GM19438 (cell line): Measurements from ENCODE around the gene WSCD2.
"Not testable (repeated sequence)": the region's sequence is repeated elsewhere in the genome, so short reads cannot be mapped to it uniquely, and the experiment has no call there.

Experiments used
- ATAC-seq: cut with Tn5 transposase; IDR thresholded peaks from one replicate; pipeline ENCODE4 v1.9.1; 2021; ENCODE audit warnings: low read depth; ENCODE audit not compliant: unreplicated experiment

The WSCD2 gene

DNA sequence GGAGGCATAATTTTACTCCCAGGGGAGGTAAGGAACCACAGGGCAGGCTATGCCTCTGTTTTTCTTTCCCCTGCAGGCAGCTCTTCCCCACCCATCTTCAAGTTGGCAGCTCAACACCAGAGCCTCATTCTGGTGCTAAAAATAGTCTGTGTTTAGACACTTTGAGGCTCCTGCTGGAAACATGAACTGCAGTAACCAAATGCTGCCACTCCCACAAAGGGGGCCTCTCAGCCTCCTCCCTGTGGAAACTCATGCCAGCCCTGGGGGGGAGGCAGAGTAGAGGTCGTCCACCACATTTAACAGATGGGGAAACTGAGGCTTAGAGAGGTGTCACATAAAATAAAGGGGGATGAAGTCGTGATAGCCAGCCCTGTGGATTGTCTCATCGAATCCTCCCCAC lies 61.4 kb downstream of the WSCD2 start:
- ATAC-seq = no peak

DNA sequence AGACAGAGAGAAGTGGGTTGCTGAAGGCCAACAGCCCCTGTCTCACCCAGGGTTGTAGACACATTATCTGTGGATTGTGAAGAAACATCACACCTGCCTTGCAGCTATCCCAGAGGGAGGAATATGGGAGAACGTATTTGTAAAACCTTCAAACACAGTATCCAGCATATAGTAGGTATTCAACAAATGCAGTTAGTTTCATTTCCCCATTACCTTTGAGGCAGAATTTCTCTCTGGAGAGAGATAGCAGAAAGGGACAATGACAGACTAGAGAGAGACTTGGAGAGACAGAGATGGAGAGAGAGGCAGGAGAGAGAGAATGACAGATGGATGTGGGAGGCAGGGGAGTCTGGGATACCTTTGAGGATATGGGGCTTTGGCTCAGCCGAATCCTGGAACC lies 62.0 kb downstream of the WSCD2 start:
- no peak for ATAC-seq

DNA sequence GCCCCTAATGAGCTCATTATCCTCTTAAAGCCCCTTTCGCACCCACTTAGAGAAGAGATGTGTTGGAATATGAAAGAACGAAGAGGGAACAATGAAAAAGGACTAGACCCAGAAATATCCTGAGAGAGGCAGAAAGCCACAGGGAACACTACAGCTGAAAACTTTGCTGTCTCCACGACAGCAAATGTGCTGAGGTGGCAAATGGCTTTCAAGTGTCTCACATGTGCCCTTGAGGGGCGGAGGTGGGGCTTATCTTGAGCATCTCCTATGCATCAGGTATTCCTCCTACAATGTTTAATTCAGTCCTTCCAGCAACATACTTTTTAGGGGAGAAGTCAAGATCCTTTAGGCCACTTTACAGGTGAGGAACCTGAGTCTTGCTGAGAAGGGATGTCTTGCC lies 62.9 kb downstream of the WSCD2 start:
- ATAC-seq = no peak

DNA sequence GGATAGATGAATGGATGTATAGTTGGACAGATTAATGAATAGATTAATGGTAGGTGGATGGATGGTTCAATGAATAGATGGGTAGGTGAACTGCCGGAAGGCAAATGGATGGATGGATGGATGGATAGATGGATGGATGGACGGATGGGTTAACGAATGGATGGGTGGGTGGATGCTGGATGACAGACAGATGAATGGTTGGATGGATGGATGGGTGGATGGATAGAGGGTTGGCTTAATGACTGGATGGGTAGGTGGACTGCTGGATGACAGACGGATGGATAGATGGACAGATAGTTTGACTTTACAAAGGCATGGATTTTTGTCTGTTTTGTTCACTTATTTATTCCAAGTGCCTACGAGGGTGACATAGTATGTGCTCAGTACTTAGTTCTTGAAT lies 64.4 kb downstream of the WSCD2 start:
- no peak for ATAC-seq

DNA sequence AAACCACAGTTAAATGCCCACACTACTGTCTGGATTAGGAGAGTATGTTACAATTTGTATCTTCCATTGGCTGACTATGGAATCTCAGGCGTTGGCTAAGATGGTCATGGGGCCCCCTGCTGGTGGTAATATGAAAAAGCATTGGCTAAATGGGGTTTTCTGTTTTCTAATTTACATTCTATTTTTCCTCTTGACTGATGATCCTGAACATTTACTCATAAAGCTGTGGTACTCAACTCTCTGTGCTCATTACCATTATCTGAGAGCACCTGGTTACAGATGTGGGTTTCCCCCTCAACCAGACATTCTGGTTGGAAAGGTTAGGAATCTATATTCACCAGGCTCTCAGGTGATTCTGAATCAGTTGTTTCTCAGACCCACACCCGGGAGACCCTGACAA lies 64.8 kb downstream of the WSCD2 start:
- no peak for ATAC-seq

DNA sequence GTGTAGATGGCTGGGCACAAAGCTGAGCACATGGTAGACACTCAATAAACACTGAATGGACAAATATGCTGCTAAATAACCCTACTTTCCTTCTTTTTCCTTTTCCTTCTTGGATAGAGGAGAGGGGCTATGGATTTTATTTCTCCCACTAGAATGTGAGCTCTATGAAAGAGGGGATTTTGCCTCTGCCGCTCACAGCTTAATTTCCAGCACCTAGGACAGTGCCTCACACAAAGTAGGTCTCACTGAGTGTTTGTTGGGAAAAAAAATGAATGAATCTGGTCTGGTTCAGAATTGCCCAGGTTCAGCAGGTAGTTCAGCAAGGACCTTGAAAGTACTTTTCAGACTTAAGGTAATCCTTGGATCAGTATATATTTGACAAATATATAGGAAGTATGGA lies 65.5 kb downstream of the WSCD2 start:
- ATAC-seq = no peak

DNA sequence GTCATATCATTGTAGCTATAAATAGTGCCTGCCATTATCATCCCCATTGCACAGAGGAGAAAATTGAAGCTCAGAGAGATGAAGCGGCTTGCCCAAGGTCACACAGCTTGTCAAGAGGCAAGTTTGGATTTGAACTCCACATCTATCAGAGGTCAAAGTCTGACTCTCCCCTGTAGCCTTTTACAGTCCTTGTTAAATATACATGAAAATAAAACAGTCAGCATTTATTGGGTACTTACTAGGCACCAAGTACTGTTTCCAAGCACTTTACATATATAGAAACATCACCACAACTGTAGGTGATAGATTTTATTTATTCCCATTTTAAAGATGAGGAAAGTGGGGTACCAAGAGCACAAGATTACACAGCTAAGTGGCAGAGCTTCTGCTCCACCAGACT lies 67.2 kb downstream of the WSCD2 start:
- no peak for ATAC-seq

DNA sequence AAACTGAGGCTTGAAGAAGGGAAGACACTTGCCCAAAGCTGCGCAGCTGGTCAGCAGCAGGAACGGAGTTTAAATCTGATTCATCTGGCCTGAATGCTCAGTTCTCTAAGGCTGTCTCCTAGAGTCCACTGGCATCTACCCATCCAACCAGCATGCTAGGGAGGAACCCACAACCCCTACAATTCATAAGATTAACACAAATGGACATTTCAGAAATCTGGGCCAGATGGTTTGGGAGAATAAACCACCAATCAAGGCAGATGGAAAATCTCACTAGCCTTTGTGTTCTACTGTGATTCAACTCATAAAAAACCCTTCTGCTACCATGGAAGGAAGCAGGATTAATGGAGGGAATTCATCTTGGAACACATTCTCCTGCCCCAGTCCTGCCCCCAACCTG lies 67.8 kb downstream of the WSCD2 start:
- no peak for ATAC-seq

DNA sequence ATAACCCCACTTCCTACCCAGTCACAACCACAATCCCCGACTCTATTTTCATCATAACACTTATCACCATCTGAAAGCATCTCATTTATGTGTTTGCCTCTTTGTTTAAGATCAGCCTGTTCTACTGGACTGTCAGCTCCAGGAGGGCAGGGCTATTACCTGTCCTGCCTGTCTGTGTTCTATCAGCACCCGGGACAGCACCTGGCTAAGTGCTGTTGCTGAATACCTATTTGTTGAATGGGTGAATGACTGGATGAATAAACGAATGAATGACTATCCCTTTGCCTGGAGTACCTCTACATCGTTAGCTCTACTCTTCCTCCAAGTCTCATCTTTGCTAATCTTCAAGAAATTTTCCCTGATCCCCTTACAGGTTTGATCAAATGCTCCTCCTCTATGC lies 69.0 kb downstream of the WSCD2 start:
- ATAC-seq = no peak

DNA sequence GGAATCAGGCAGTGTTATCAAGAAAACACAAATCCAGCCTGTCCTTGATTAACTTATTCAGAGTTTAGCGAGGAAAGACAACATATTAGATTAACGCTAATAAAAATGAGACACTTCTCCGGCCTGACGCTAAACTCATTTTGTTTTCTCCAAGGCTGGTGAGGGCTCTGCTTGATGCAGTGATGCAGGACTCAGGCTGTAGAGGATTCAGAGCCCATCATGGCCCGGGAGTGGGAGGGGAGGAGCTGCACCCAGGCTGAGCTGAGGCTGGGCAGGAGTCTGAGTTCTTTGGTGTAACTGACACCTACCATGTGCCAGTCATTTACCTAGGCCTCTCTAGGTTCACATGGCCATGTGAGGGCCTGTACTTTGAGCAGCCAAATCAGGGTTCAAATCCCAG lies 70.0 kb downstream of the WSCD2 start:
- ATAC-seq = no peak

DNA sequence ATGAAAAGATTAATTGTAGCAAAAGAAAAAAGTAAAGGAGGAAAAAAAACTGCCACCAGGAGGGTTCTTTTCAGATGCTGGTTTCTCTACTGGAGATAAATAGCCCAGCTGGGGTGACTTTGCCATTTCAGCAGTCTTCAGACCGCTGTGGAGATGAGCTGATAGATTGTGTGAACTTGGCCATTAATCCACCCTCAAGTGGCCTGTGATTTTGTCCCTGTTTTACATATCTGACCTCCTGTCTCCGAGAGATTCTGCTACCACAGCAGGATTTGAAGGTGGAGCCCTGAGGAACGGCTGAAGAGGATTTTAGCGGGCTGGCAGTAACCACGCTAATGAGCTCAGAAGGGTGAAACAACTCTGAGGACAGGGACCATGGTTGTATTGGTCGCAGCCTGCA lies 72.7 kb downstream of the WSCD2 start:
- ATAC-seq = no peak

DNA sequence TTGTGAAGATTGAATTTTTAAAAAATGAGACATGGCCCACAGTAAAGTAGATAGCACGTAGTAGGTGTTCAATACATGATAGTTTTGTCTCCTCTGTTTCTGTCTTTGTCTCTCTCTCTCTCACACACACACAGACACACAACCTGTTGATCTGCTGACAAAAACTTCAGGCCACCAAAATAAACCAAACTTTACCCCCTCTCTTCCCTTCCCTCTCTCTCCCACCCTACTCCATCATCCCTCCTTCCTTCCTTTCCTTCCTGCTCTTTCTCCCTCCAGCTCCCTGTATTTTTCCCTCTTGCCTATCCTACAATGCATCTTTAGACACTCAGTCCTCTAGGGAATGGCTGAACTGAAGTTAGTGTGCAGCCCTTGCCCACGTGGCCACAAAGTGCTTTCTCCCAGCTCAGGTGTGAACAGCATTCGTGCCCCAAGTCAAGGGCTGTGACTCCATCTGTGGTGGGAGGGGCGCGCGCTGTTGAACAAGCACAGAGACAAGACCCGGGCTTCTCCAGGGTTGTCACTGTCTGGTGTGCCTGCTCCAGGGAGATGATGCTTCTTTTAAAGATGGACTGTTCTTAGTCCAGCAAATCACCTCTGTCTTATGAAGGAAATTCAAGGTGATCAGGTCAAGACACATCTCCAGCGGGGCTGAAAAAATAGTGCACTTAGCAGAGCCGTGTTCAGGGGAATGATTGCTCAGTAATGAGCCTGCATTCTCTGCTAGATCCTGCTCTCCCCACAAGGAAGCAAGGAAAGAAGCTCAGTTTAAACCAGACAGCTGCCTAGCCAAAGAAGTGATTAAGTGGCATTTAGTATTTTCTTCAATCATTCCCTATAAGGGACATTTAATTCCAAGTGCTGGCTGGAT lies 75.3 kb downstream of the WSCD2 start:
- no peak for ATAC-seq

DNA sequence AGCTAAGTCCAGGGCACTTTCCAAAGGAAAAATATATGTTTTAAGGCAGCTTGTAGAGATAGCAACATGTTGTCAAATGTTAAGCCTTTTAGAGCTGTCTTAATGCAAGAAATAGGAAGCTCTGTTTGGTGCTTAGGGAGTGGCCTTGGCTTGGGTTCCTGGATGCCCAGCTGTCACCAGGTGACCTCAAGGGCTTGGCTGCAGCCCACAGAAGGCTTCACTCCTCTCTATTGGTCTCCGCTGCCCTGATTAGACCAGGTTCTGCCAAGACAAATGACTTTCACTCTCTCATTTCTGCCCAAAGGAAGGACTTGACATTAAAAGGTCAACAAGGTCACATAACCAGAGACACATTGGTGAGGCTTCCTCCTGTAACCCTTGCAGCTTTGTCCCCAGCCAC lies 76.8 kb downstream of the WSCD2 start:
- no peak for ATAC-seq

DNA sequence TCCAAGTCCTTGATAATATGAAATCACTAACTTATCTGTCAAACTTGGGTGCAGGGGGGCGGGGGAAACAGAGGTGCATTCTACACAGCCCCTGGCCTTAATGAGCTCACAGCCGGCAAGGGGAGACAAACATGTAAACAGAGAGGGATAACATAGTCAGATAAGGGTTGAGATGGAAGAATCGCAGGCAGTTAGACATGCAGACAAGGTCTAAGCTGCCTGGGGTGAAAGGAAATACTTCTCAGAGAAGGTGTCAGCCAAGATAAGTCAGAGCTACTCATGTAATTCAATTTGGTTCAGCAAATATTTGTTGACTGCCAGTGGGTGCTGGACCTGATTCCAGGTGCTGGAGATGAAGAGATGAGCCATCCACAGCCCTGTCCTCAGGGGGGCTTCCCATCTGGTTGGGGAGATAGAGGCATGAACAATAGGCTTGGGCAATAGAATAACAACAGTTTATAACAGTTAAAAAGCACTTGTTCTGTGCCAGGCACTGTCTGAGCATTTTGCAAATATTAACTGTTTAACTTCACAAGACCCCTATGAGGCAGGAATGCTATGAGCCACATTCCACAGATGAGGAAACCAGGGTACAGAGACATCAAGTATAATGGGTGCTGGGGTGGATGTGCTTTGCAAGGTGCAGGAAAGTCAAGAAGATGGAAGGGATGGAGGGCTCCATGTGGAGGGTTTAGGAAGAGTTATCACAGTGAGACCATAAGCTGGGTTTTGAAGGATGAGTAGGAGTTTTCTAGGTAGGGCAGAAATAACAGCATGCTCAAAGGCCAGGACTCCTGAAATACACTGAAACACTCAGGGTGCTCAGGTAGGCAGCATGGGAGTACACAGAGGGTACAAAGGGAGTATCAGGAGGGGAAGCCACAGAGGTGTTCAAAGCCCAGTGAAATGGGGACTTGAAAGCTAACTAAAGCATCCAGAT lies 79.0 kb downstream of the WSCD2 start:
- ATAC-seq = no peak

DNA sequence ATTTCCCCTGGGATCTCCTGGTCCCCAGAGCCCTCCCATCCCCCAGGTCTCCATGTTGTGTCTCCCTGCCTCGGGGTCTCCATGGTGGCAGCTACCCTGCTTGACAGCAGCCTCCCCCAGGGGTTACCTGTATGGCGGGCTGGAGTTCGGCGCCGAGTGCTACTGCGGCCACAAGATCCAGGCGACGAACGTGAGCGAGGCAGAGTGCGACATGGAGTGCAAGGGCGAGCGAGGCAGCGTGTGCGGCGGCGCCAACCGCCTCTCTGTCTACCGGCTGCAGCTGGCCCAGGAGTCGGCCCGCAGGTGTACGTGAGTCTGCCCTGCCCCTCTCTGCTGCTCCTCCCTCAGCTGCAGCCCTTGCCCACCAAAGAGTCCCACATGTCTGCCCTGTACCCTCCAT lies 80.9 kb downstream of the WSCD2 start:
- no peak for ATAC-seq

DNA sequence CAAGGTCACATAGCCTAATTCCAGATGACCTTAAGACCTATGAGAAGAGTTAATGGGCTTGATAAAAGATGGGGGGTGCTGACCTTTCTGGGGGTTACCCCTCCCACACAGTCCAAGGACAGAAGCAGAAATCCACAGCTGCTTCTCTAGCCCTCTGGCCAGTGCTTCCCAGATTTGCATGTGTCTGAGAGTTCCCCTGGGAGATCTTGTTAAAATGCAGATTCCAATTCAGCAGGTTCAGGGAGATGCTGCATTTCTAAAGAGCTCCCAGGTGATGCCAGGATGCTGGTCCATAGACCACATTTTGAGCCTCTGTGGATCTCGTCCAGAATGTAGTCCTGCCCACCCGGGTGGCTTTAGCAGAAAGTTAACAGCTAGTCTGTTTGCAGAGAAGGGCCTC lies 82.1 kb downstream of the WSCD2 start:
- no peak for ATAC-seq

DNA sequence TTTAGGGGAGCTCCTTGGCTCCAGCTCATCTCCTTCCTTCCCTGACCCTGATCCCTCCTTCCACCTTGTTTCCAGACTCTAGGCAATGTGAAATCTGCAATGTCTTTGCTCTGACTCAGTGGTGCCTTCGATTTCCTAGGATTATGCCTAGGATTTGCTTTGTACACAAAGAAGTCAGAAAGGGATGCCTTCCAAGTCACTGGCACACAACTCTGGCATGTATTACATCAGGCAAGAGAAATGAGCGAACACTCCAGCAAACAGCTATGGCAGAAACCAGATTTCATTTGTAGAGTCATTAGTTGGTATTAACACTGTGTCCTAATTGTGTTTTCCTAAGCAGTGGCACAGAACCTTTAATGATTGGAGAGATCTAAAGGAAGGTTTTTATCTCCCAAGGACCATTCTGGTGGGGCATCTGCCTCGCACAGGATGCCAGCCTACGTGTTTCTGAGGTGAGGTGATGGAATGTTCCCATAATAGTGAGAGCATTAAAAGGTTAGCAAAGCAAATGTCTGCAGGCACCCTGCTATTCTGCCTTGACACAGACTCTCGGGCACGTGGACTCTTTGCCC lies 84.9 kb downstream of the WSCD2 start:
- ATAC-seq = no peak

DNA sequence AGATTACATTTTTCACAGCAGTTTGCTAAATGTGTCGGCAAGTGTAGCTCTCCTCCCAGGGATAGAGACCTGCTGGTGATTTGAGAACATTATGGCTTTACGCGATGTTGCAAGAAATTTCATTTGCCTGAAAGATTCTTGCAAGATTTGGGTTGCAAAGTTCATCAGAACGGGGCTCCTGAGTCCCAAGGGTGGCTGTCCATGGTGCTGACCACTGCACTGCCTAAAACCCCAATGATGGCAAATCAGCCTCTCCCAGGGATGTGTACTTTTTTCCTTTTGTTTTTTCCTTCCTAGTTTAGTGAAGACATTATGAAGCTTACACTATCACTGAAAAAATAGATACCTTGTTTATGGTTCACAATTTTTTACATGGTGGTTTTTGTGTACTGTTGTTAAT lies 85.4 kb downstream of the WSCD2 start:
- no peak for ATAC-seq

DNA sequence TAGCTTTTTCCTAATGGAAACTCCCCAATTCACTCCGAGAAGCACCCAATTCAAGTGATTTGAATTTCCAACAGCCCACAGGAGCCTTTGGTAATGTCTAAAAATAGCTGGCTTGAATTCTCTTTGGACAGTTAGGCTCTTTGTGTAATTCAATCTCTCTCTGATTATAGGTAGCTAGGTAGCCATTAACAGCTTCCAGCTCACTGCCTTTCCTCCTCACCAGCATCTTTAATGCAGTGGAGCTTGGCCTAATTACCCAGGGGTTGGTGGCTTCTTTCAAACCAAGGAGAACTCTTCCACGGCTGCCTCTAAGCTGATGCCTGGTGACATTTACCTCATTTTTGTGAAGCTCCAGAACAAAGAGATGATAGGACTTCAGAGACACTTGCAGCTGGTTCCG lies 86.4 kb downstream of the WSCD2 start:
- ATAC-seq = no peak

DNA sequence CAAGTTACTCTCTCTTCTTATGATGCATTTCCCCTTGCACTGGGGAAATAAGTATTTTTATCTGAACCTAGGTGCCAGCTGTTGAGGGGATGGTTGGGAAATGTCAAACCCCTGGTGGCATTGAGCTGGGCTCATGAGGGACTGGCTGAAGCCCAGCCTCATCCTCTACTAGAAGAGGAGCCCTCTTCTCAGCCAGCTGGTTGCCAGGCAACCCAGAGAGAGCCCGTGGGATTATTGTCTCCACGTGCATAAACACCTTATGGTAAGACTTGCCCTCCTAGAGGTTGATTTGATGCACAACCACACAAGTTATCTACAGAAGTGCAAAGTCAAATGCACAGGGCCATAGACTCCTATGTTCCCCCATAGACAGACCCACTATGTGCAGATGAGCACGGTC lies 89.8 kb downstream of the WSCD2 start:
- ATAC-seq = no peak

DNA sequence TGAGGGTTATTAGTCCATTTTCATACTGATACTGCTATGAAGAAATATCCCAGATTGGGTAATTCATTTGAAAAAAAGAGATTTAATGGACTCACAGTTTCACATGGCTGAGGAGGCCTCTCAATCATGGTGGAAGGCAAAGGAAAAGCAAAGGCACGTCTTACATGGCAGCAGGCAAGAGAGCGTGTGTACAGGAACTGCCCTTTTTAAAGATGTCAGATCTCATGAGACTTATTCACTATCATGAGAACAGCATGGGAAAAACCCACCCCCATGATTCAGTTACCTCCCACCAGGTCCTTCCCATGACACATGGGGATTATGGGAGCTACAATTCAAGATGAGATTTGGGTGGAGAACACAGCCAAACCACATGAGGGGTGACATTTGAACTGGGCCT lies 96.0 kb downstream of the WSCD2 start:
- not testable (repeated sequence) for ATAC-seq
